Measurements from ENCODE around the gene ROS1. TPM values are rescaled to one million over a fixed set of nuclear protein-coding genes. Genes with fewer than 3 reads are reported as not detected.

Gene ROS1
- total RNA-seq, 1 experiment from 2014 or later = not detected

GRCh38 chr6:117418320-117418719 lies 7.4 kb downstream of the ROS1 start:
- no peak overlapping the region for H3K56ac ChIP-seq (ENCODE audit: insufficient read length, low read depth, low read length)
- H4K91ac ChIP-seq (ENCODE audit: insufficient read length, low read depth, low read length) = no peak overlapping the region
- H3K79me1 ChIP-seq (ENCODE audit: insufficient read depth, low read depth, low read length, poor library complexity, severe bottlenecking) = no peaks in the 10 kb centered on the region
- no peaks in the 10 kb centered on the region for H4K20me1 ChIP-seq (ENCODE audit: control insufficient read depth, insufficient read depth, insufficient read length)
- TF ChIP-seq CTCF (conservative IDR thresholded peaks at IDR 0.05) = no peak
- H3K27ac ChIP-seq (ENCODE audit: insufficient read length, low read depth, low read length) = no peak overlapping the region
- no peak overlapping the region for H3K4ac ChIP-seq (ENCODE audit: low read depth, low read length)
- H4K8ac ChIP-seq (replicated peaks; ENCODE audit: insufficient read length, low read depth, low read length) = no peak overlapping the region
- peaks cover 6 to 9% of the 10 kb centered on the region in 2 experiments; a peak in 3 of 4 replicates for H3K4me1 Mint-ChIP-seq
- no peak overlapping the region for H3K4me3 Mint-ChIP-seq
- no peaks in the 10 kb centered on the region for H3K36me3 Mint-ChIP-seq (ENCODE audit: insufficient read depth in 1 of 3, low read depth in 3 of 3)
- H2BK5ac ChIP-seq (ENCODE audit: insufficient read length, low read length) = no peak overlapping the region
- H3K4me2 ChIP-seq (ENCODE audit: insufficient read depth, insufficient read length, low read length) = no peak overlapping the region
- no peak overlapping the region for H4K5ac ChIP-seq (ENCODE audit: insufficient read length, low read depth, low read length)
- no peaks in the 10 kb centered on the region for H3K9me3 Mint-ChIP-seq
- H3K9me3 ChIP-seq (ENCODE audit: control insufficient read depth, low read depth, low read length) = no peaks in the 10 kb centered on the region
- H2BK12ac ChIP-seq (ENCODE audit: insufficient read length, low read depth, low read length) = no peak overlapping the region
- no peak overlapping the region for H2BK15ac ChIP-seq (ENCODE audit: low read depth, low read length)
- H3K27me3 Mint-ChIP-seq (ENCODE audit: low read depth) = no peaks in the 10 kb centered on the region
- WGBS (ENCODE audit: extremely low coverage, insufficient read length, low lambda C conversion rate) = no CpG with 5 or more reads among the region's 4 CpGs
- DNase-seq = no peak
- H2BK20ac ChIP-seq (ENCODE audit: low read depth, low read length, poor library complexity, severe bottlenecking) = no peak overlapping the region
- H2AK5ac ChIP-seq (ENCODE audit: insufficient read length, low read length) = no peak overlapping the region
- H3K18ac ChIP-seq (ENCODE audit: insufficient read length, low read depth, low read length) = no peak overlapping the region
- H3K23ac ChIP-seq (ENCODE audit: insufficient read length, low read depth, low read length) = no peak overlapping the region
- H3K4me1 ChIP-seq (ENCODE audit: insufficient read depth, low read length) = no peaks in the 10 kb centered on the region
- H2AFZ ChIP-seq (ENCODE audit: low read length) = no peak overlapping the region
- H3K23me2 ChIP-seq (ENCODE audit: insufficient read length, low read depth, low read length, poor library complexity, severe bottlenecking) = no peaks in the 10 kb centered on the region
- no peak overlapping the region for H3K27ac Mint-ChIP-seq
- H3T11ph ChIP-seq (ENCODE audit: low read length) = no peak overlapping the region
- H3K9ac ChIP-seq (ENCODE audit: extremely low read depth, insufficient read length, low read length) = no peak overlapping the region
- H3K14ac ChIP-seq (ENCODE audit: insufficient read depth, low read length) = no peak overlapping the region
- H2BK120ac ChIP-seq (ENCODE audit: low read depth, low read length, poor library complexity, severe bottlenecking) = no peak overlapping the region
- H3K27me3 ChIP-seq (ENCODE audit: insufficient read depth, low read length) = no peaks in the 10 kb centered on the region
- no peaks in the 10 kb centered on the region for H3K79me2 ChIP-seq (ENCODE audit: insufficient read depth, low read length)
